PC-9 (cell line): ENCODE measurements around the gene ARHGEF28. TPM values are rescaled to one million over a fixed set of nuclear protein-coding genes. Genes with fewer than 3 reads are reported as not detected.
A peak's percentile ranks its signal among the peaks of the same experiment; 100 is the strongest.

Source experiments
- BruUV-seq: library from RNA; stranded (reverse); fragments of 400-500 nt; replicated peaks from 2 replicates; lab custom pipeline; 2021; lab: Mats Ljungman, UMichigan
- CTCF ChIA-PET: fragments of 300-600 bp; sonication (Branson Sonifier 250); formaldehyde crosslinking; loops from one replicate; lab custom pipeline; 2022; ENCODE audit warnings: antibody characterized with exemption; lab: Charles Lee
- POLR2A ChIA-PET: fragments of 300-600 bp; sonication (Branson Sonifier 250); formaldehyde crosslinking; loops from one replicate; lab custom pipeline; 2022; ENCODE audit warnings: antibody characterized with exemption; ENCODE audit not compliant: unreplicated experiment; lab: Charles Lee
- DNase-seq, 2 experiments: peaks; one replicate each; pipeline versions ENCODE4 v3.0.0 to v3.0.0-alpha.2; 2015 to 2022; ENCODE audit warnings: mixed read lengths in 1 of 2
- H2AFZ ChIP-seq: fragments of 200-600 bp; sonication (generic); 2 replicates; pipeline ENCODE4 v1.8.1; 2017; ENCODE audit warnings: antibody characterized with exemption
- H3F3A ChIP-seq: fragments of 200-600 bp; sonication (generic); 2 replicates; pipeline ENCODE4 v1.8.1; 2017; ENCODE audit warnings: antibody characterized with exemption, mild to moderate bottlenecking, low read depth; ENCODE audit not compliant: insufficient read depth
- H3K27ac ChIP-seq: fragments of 200-600 bp; sonication (generic); 2 replicates; pipeline ENCODE4 v1.6.1; 2016; ENCODE audit warnings: mixed run types
- H3K27me3 ChIP-seq: fragments of 200-600 bp; sonication (generic); 2 replicates; pipeline ENCODE4 v1.6.1; 2016; ENCODE audit warnings: low read depth, mixed run types; ENCODE audit not compliant: insufficient read depth
- H3K36me3 ChIP-seq: fragments of 200-600 bp; sonication (generic); 2 replicates; pipeline ENCODE4 v1.6.1; 2016; ENCODE audit warnings: low read depth, mixed run types
- H3K4me1 ChIP-seq: fragments of 200-600 bp; sonication (generic); replicated peaks from 2 replicates; pipeline ENCODE4 v1.6.1; 2016; ENCODE audit warnings: mixed run types; ENCODE audit not compliant: insufficient read depth
- H3K4me2 ChIP-seq: fragments of 200-600 bp; sonication (generic); 2 replicates; pipeline ENCODE4 v1.6.1; 2017; ENCODE audit warnings: mixed run types
- H3K4me3 ChIP-seq: fragments of 200-600 bp; sonication (generic); 2 replicates; pipeline ENCODE4 v1.6.1; 2016; ENCODE audit warnings: mixed run types
- H3K79me2 ChIP-seq: fragments of 200-600 bp; sonication (generic); 2 replicates; pipeline ENCODE4 v1.6.1; 2017; ENCODE audit warnings: low read depth, mixed run types
- H3K9me2 ChIP-seq: fragments of 200-600 bp; sonication (generic); 2 replicates; pipeline ENCODE4 v1.8.1; 2017; ENCODE audit warnings: mild to moderate bottlenecking; ENCODE audit not compliant: insufficient read depth
- H3K9me3 ChIP-seq: fragments of 200-600 bp; sonication (generic); 2 replicates; pipeline ENCODE4 v1.8.1; 2016; ENCODE audit warnings: low read depth; ENCODE audit not compliant: insufficient read depth
- H4K20me1 ChIP-seq: fragments of 200-600 bp; sonication (generic); 2 replicates; pipeline ENCODE4 v1.8.1; 2017; ENCODE audit not compliant: insufficient read depth
- EZH2 ChIP-seq: fragments of 200-600 bp; sonication (generic); IDR thresholded peaks from 2 replicates; pipeline ENCODE4 v1.8.0; 2017; ENCODE audit warnings: antibody characterized with exemption, low read depth
- intact Hi-C: fragments of 100-400 bp; cut with micrococcal nuclease; formaldehyde crosslinking; loops from one replicate; pipeline ENCODE4 v1.10.0; 2022; ENCODE audit not compliant: unreplicated experiment
- total RNA-seq: library from RNA; stranded (reverse); gene quantifications from 2 replicates; pipeline ENCODE4 v1.2.3, GENCODE V29; 2021
- TF ChIP-seq, protein P1 (sequence below): fragments of 200-600 bp; sonication (generic); conservative IDR thresholded peaks from 2 replicates; pipeline ENCODE4 v1.6.1; 2017; ENCODE audit warnings: mixed run types, antibody characterized with exemption, mild to moderate bottlenecking, moderate library complexity

ARHGEF28 gene
- total RNA-seq, 1 experiment from 2014 or later, result 77.5 TPM

GRCh38 chr5:73629456-73629855 is 3.5 kb downstream of the ARHGEF28 start:
- H3K79me2 ChIP-seq, result peaks cover 84% of the 10 kb centered on the region
- ChIA-PET CTCF (no interaction called here), POLR2A (interaction anchor here (0.6 kb wide), 1 partner anchor 12 kb away, joined by 4 read pairs; no protein-coding TSS in a partner anchor)
- intact Hi-C loops, result loop anchor here (5.0 to 10.0 kb wide), 2 partner anchors 63 to 135 kb away; no protein-coding TSS in a partner anchor
- DNase-seq, result no peak
- H3F3A ChIP-seq, result peaks cover 4% of the 10 kb centered on the region; the same call in 1 of the 2 replicates
- H3K4me3 ChIP-seq, result peak overlapping the region; percentile 10
- H3K4me1 ChIP-seq, result peaks cover 56% of the 10 kb centered on the region
- no peak for TF ChIP-seq EZH2
- TF ChIP-seq, protein P1, sequence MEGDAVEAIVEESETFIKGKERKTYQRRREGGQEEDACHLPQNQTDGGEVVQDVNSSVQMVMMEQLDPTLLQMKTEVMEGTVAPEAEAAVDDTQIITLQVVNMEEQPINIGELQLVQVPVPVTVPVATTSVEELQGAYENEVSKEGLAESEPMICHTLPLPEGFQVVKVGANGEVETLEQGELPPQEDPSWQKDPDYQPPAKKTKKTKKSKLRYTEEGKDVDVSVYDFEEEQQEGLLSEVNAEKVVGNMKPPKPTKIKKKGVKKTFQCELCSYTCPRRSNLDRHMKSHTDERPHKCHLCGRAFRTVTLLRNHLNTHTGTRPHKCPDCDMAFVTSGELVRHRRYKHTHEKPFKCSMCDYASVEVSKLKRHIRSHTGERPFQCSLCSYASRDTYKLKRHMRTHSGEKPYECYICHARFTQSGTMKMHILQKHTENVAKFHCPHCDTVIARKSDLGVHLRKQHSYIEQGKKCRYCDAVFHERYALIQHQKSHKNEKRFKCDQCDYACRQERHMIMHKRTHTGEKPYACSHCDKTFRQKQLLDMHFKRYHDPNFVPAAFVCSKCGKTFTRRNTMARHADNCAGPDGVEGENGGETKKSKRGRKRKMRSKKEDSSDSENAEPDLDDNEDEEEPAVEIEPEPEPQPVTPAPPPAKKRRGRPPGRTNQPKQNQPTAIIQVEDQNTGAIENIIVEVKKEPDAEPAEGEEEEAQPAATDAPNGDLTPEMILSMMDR, result no peak
- H4K20me1 ChIP-seq, result no peaks in the 10 kb centered on the region
- H3K27me3 ChIP-seq, result no peaks in the 10 kb centered on the region
- no peak overlapping the region for H2AFZ ChIP-seq
- peak overlapping the region; percentile 88 for H3K4me2 ChIP-seq
- no peak overlapping the region for H3K27ac ChIP-seq
- no TSS peak for BruUV-seq
- no peaks in the 10 kb centered on the region for H3K9me3 ChIP-seq
- H3K9me2 ChIP-seq, result no peaks in the 10 kb centered on the region
- peaks cover 27% of the 10 kb centered on the region for H3K36me3 ChIP-seq

GRCh38 chr5:73630765-73631164 is 4.8 kb downstream of the ARHGEF28 start:
- no peak for DNase-seq
- peaks cover 38% of the 10 kb centered on the region for H3K36me3 ChIP-seq
- H3K4me3 ChIP-seq, result no peak overlapping the region
- BruUV-seq, result no TSS peak
- H4K20me1 ChIP-seq, result no peaks in the 10 kb centered on the region
- H3K9me3 ChIP-seq, result 0 out of 2 replicates have a peak, but pooled peaks cover 4% of the 10 kb centered on the region
- no peak overlapping the region for H2AFZ ChIP-seq
- POLR2A ChIA-PET, result interaction anchor here (0.6 to 0.7 kb wide), 2 partner anchors 9 to 133 kb away, joined by 3 to 6 read pairs; no protein-coding TSS in a partner anchor
- no peaks in the 10 kb centered on the region for H3K9me2 ChIP-seq
- CTCF ChIA-PET, result no interaction called here
- TF ChIP-seq, protein P1, result no peak
- no peak for TF ChIP-seq EZH2
- H3K79me2 ChIP-seq, result peaks cover 97% of the 10 kb centered on the region
- H3F3A ChIP-seq, result no peaks in the 10 kb centered on the region; the same call in 1 of the 2 replicates
- peak overlapping the region; percentile 88 for H3K4me2 ChIP-seq
- no peak overlapping the region for H3K27ac ChIP-seq
- H3K4me1 ChIP-seq, result peaks cover 51% of the 10 kb centered on the region
- H3K27me3 ChIP-seq, result no peaks in the 10 kb centered on the region
- intact Hi-C loops, result no loop called here

DNA sequence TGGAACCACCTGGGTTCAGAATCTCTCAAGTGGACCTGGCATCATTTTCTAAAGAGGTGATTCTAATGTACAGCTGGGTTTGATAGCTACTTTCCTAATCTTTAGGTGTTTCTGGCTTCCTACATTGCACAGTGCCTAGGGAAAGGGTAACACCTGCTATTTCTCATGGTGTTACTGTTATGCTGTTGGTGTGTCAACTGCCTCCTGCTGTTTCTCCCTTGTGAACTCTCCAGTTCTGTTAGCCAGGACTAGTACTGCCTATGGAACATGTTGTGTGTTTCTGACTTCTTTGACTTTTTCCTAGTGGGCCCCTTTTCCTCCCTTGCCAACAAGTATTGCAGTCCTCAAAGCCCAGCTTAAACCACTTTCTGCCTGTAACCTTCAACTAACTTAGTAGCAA is 5.5 kb downstream of the ARHGEF28 start:
- Histone ChIP-seq H3F3A (no peaks in the 10 kb centered on the region; the same call in 1 of the 2 replicates), H3K27ac (no peak overlapping the region), H3K36me3 (peaks cover 45% of the 10 kb centered on the region), H4K20me1 (no peaks in the 10 kb centered on the region), H3K4me3 (no peak overlapping the region), H2AFZ (no peak overlapping the region), H3K9me2 (no peaks in the 10 kb centered on the region), H3K79me2 (peaks cover 99% of the 10 kb centered on the region), H3K9me3 (0 out of 2 replicates have a peak, but pooled peaks cover 6% of the 10 kb centered on the region), H3K4me1 (peaks cover 58% of the 10 kb centered on the region), H3K27me3 (no peaks in the 10 kb centered on the region), H3K4me2 (peak overlapping the region; percentile 88; the same call in 1 of the 2 replicates)
- POLR2A ChIA-PET, result interaction anchor here (0.7 kb wide), 1 partner anchor 8 kb away, joined by 3 read pairs; no protein-coding TSS in a partner anchor
- intact Hi-C loops, result no loop called here
- no TSS peak for BruUV-seq
- TF ChIP-seq, protein P1, result no peak
- no peak for TF ChIP-seq EZH2
- CTCF ChIA-PET, result no interaction called here
- DNase-seq, result no peak
